PC-3 (cell line): ENCODE results near the gene TGM5.
"Not testable (repeated sequence)": the region's sequence is repeated elsewhere in the genome, so short reads cannot be mapped to it uniquely, and the experiment has no call there.

ENCODE experiments used
- CTCF ChIP-seq: fragments of 300-600 bp; sonication (generic); conservative IDR thresholded peaks from 2 replicates; pipeline ENCODE4 v1.5.1; 2017; ENCODE audit warnings: antibody characterized with exemption, low read depth, mild to moderate bottlenecking, low read length
- EZH2 ChIP-seq: fragments of 300-600 bp; sonication (generic); IDR thresholded peaks from one replicate; pipeline ENCODE4 v1.6.1; 2017; ENCODE audit warnings: antibody characterized with exemption, mild to moderate bottlenecking, low read length; ENCODE audit not compliant: unreplicated experiment
- EZH2phosphoT487 ChIP-seq: fragments of 300-600 bp; sonication (generic); IDR thresholded peaks from 2 replicates; pipeline ENCODE4 v1.6.1; 2018; ENCODE audit warnings: mild to moderate bottlenecking, antibody characterized with exemption, low read length, borderline replicate concordance

DNA sequence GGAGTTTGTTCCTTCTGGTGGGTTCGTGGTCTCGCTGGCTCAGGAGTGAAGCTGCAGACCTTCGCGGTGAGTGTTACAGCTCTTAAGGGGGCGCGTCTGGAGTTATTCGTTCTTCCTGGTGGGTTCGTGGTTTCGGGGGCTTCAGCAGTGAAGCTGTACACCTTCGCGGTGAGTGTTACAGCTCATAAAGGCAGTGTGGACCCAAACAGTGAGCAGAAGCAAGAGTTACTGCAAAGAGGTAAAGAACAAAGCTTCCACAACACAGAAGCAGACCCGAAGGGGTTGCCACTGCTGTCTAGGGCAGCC, 40.8 kb downstream of the TGM5 start:
- TF ChIP-seq CTCF, EZH2, EZH2phosphoT487: not testable (repeated sequence)
